HL-60 (cell line): ENCODE measurements around the gene EREG.

Experiments used
- DNase-seq, 2 experiments: peaks; one replicate each; pipeline ENCODE4 v3.0.0-alpha.2; 2010 to 2020; ENCODE audit warnings: low read depth in 1 of 2, low spot score in 1 of 2
- H3K27ac ChIP-seq: fragments of 250-450 bp; sonication (Bioruptor Pico); replicated peaks from 2 replicates; pipeline ENCODE4 v1.5.1; 2020; ENCODE audit warnings: mild to moderate bottlenecking, moderate library complexity
- H3K27me3 ChIP-seq: fragments of 250-450 bp; sonication (Bioruptor Pico); 2 replicates; pipeline ENCODE4 v1.5.1; 2021; ENCODE audit warnings: mild to moderate bottlenecking, moderate library complexity; ENCODE audit not compliant: insufficient read depth, poor library complexity, severe bottlenecking
- H3K4me3 ChIP-seq: replicated peaks from 2 replicates; pipeline ENCODE4 v1.5.1; 2011; ENCODE audit warnings: mild to moderate bottlenecking, control low read depth, low read length; ENCODE audit not compliant: insufficient read depth
- GABPA ChIP-seq: IDR thresholded peaks from 2 replicates; pipeline ENCODE4 v1.6.1; 2012; ENCODE audit warnings: low read depth
- POLR2AphosphoS5 ChIP-seq: IDR thresholded peaks from 2 replicates; pipeline ENCODE4 v1.6.1; 2012; ENCODE audit warnings: low read depth
- SPI1 ChIP-seq: IDR thresholded peaks from 2 replicates; pipeline ENCODE4 v1.6.1; 2012; ENCODE audit warnings: low read depth, mild to moderate bottlenecking, borderline replicate concordance
- TF ChIP-seq, protein P1 (sequence below): IDR thresholded peaks from one replicate; pipeline ENCODE4 v1.5.1; 2011; ENCODE audit warnings: low read length, control low read depth, inconsistent platforms; ENCODE audit not compliant: insufficient read depth
- TF ChIP-seq, protein P2 (sequence below): IDR thresholded peaks from 2 replicates; pipeline ENCODE4 v1.6.1; 2012; ENCODE audit warnings: low read depth; ENCODE audit not compliant: insufficient replicate concordance

Gene EREG

DNA sequence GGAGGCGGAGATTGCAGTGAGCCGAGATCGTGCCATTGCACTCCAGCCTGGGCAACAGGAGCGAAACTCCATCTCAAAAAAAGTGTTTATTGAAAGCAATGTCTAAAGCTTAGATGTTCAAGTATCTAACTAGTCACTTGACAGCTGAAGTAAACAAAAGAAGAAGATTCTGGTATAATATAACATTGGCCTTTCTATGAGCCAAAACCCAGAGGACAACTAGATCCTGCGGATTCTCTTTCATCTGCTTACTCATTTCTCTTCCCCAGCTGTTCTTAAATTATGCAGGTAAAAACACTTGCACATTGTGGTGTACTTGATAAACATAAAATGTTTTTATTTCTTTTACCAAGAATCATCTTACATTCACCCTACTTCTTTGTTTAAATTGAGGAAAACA, 55.9 kb downstream of the EREG start:
- DNase-seq = no peak
- Histone ChIP-seq H3K27me3 (no peaks in the 10 kb centered on the region), H3K4me3 (no peak overlapping the region), H3K27ac (no peak overlapping the region)
- TF ChIP-seq POLR2AphosphoS5 (no peak), GABPA (no peak), SPI1 (no peak)
- TF ChIP-seq, protein P1, sequence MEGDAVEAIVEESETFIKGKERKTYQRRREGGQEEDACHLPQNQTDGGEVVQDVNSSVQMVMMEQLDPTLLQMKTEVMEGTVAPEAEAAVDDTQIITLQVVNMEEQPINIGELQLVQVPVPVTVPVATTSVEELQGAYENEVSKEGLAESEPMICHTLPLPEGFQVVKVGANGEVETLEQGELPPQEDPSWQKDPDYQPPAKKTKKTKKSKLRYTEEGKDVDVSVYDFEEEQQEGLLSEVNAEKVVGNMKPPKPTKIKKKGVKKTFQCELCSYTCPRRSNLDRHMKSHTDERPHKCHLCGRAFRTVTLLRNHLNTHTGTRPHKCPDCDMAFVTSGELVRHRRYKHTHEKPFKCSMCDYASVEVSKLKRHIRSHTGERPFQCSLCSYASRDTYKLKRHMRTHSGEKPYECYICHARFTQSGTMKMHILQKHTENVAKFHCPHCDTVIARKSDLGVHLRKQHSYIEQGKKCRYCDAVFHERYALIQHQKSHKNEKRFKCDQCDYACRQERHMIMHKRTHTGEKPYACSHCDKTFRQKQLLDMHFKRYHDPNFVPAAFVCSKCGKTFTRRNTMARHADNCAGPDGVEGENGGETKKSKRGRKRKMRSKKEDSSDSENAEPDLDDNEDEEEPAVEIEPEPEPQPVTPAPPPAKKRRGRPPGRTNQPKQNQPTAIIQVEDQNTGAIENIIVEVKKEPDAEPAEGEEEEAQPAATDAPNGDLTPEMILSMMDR = no peak
- TF ChIP-seq, protein P2, sequence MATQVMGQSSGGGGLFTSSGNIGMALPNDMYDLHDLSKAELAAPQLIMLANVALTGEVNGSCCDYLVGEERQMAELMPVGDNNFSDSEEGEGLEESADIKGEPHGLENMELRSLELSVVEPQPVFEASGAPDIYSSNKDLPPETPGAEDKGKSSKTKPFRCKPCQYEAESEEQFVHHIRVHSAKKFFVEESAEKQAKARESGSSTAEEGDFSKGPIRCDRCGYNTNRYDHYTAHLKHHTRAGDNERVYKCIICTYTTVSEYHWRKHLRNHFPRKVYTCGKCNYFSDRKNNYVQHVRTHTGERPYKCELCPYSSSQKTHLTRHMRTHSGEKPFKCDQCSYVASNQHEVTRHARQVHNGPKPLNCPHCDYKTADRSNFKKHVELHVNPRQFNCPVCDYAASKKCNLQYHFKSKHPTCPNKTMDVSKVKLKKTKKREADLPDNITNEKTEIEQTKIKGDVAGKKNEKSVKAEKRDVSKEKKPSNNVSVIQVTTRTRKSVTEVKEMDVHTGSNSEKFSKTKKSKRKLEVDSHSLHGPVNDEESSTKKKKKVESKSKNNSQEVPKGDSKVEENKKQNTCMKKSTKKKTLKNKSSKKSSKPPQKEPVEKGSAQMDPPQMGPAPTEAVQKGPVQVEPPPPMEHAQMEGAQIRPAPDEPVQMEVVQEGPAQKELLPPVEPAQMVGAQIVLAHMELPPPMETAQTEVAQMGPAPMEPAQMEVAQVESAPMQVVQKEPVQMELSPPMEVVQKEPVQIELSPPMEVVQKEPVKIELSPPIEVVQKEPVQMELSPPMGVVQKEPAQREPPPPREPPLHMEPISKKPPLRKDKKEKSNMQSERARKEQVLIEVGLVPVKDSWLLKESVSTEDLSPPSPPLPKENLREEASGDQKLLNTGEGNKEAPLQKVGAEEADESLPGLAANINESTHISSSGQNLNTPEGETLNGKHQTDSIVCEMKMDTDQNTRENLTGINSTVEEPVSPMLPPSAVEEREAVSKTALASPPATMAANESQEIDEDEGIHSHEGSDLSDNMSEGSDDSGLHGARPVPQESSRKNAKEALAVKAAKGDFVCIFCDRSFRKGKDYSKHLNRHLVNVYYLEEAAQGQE = no peak

- DNase-seq = no peak
- H3K27ac ChIP-seq = no peak overlapping the region
- H3K27me3 ChIP-seq = no peaks in the 10 kb centered on the region
- TF ChIP-seq, protein P2 = no peak
- TF ChIP-seq POLR2AphosphoS5 = no peak
- TF ChIP-seq, protein P1 = no peak
- H3K4me3 ChIP-seq = no peak overlapping the region
Measured at GRCh38 chr4:74423104-74423503, 58.2 kb downstream of the EREG start.

- no peak for DNase-seq
- H3K27me3 ChIP-seq = no peaks in the 10 kb centered on the region
- TF ChIP-seq POLR2AphosphoS5 = no peak
- TF ChIP-seq, protein P2 = no peak
- no peak overlapping the region for H3K4me3 ChIP-seq
- no peak overlapping the region for H3K27ac ChIP-seq
Measured at GRCh38 chr4:74424111-74424510, 59.2 kb downstream of the EREG start.

DNA sequence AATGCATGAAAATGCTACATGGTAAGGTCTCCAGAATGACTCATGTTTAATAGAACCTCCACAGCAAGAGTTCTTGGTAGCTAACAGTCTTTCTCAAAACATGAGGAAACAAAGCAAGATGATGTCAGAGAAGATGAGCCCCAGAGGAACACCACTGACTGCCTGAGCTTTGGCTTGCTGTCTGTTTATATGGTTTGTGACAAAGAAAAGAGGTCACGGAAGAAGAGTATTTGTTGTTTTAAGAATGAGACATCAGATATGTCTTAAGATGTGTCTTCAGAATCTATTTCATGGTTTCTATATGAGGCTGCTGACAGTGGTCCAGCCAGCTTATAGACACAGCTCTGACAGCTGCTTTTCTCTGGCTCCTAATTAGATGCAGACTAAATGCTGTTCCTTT, 61.2 kb downstream of the EREG start:
- DNase-seq = no peak
- Histone ChIP-seq H3K4me3 (no peak overlapping the region), H3K27ac (no peak overlapping the region), H3K27me3 (no peaks in the 10 kb centered on the region)
- TF ChIP-seq SPI1 = no peak
- TF ChIP-seq, protein P2 = no peak
- TF ChIP-seq, protein P1 = no peak
- TF ChIP-seq POLR2AphosphoS5 = no peak
- no peak for TF ChIP-seq GABPA
